Measurements from ENCODE around the gene TMEM145.

Gene TMEM145

DNA sequence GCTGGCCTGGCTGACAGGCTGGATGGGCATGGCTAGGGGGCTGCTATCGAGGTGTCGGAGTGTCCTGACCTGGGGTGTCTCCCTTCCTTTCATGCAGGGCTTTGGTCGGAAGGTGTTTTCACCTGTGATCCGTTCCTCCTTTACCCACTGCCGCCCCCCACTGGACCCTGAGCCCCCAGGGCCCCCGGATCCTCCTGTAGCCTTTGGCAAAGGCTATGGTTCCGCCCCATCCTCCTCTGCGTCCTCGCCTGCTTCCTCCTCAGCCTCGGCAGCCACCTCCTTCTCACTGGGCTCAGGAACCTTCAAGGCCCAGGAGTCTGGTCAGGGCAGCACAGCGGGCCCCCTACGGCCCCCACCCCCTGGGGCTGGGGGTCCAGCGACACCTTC lies 23.0 kb upstream of the TMEM145 start:
- no peak for DNase-seq

DNA sequence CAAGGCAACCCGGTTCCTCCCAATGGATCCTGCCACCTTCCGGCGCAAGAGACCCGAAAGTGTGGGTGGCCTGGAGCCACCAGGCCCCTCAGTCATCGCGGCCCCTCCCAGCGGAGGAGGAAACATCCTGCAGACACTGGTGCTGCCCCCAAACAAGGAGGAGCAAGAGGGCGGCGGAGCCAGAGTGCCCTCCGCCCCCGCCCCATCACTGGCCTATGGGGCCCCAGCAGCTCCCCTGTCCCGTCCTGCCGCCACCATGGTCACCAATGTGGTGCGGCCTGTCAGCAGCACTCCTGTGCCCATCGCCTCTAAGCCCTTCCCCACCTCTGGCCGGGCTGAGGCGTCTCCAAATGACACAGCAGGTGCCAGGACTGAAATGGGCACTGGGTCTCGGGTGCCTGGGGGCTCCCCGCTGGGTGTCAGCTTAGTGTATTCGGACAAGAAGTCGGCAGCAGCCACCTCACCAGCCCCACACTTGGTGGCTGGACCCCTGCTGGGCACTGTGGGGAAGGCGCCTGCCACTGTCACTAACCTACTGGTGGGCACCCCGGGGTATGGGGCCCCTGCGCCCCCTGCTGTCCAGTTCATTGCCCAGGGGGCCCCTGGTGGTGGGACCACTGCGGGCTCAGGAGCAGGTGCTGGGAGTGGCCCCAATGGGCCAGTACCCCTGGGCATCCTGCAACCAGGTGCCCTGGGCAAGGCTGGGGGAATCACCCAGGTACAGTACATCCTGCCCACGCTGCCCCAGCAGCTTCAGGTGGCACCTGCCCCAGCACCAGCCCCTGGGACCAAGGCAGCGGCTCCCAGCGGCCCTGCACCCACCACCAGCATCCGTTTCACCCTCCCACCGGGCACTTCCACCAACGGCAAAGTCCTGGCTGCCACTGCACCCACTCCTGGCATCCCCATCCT lies 22.3 kb upstream of the TMEM145 start:
- no peak for DNase-seq

DNA sequence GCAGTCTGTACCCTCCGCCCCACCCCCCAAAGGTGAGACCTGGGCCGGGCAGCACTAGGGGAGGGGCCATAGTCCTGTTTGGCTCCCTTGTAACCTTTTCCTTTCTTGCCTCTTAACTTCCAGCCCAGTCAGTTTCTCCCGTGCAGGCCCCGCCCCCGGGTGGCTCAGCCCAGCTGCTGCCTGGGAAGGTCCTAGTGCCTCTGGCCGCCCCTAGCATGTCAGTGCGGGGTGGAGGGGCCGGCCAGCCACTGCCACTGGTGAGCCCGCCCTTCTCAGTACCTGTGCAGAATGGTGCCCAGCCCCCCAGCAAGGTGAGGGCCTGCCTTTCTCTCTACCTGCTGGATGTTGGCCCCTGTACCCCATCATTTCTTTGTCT lies 21.7 kb upstream of the TMEM145 start:
- no peak for DNase-seq

DNA sequence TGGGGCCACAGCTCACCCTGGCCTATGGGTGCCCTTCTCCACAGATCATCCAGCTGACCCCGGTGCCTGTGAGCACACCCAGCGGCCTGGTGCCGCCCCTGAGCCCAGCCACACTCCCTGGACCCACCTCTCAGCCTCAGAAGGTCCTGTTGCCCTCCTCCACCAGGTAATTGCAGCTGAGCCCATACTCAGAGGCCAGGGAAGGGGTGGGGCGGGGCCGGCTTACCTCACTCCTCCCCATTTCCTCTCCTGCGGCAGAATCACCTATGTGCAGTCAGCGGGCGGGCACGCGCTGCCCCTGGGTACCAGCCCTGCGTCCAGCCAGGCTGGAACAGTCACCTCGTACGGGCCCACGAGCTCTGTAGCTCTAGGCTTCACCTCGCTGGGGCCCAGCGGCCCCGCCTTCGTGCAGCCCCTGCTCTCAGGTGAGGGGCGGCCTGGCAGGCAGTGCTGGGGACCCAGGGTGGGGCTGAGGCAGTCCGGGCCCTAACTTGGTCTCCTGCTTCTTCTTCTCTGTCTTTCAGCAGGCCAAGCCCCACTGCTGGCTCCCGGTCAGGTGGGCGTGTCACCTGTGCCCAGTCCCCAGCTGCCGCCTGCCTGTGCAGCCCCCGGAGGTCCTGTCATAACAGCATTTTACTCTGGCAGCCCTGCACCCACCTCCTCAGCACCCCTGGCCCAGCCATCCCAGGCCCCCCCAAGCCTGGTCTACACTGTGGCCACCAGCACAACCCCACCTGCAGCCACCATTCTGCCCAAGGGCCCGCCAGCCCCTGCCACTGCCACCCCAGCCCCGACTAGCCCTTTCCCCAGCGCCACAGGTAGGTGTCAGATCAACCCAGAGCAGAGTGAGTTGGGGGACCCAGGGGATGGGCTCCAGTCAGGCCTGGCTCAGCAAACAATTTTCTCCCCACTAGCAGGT lies 20.8 kb upstream of the TMEM145 start:
- DNase-seq, result no peak

DNA sequence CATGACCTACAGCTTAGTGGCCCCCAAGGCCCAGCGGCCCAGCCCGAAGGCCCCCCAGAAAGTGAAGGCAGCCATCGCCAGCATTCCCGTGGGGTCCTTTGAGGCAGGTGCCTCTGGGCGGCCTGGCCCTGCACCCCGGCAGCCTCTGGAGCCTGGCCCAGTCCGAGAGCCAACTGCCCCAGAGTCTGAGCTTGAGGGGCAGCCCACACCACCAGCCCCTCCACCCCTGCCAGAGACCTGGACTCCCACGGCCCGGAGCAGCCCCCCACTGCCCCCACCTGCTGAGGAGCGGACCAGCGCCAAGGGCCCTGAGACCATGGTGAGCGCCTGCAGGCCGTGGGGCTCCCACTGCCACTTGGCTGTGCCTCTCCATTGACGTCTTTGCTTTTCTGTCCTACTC lies 20.1 kb upstream of the TMEM145 start:
- DNase-seq, result no peak

DNA sequence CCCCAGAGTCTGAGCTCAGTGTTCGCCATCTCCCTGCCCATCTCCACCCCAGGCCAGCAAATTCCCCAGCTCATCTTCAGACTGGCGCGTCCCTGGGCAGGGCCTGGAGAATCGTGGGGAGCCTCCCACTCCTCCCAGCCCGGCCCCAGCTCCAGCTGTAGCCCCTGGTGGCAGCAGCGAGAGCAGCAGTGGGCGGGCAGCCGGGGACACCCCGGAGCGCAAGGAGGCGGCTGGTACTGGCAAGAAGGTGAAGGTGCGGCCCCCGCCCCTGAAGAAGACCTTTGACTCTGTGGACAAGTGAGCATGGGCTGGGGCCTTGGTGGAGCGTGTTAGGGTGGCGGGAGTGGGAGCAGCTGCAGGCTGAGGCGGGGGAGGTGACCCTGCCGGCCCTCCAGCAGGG lies 19.6 kb upstream of the TMEM145 start:
- DNase-seq, result no peak

DNA sequence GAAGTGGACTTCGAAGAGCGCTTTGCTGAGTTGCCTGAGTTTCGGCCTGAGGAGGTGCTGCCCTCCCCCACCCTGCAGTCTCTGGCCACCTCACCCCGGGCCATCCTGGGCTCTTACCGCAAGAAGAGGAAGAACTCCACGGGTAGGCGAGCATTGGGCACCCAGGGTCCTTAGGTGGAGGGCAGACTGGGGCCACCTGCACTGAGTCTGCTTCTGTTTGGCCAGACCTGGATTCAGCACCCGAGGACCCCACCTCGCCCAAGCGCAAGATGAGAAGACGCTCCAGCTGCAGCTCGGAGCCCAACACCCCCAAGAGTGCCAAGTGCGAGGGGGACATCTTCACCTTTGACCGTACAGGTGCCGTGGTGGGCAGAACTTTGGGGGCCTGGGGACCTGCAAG lies 19.2 kb upstream of the TMEM145 start:
- DNase-seq, result no peak

DNA sequence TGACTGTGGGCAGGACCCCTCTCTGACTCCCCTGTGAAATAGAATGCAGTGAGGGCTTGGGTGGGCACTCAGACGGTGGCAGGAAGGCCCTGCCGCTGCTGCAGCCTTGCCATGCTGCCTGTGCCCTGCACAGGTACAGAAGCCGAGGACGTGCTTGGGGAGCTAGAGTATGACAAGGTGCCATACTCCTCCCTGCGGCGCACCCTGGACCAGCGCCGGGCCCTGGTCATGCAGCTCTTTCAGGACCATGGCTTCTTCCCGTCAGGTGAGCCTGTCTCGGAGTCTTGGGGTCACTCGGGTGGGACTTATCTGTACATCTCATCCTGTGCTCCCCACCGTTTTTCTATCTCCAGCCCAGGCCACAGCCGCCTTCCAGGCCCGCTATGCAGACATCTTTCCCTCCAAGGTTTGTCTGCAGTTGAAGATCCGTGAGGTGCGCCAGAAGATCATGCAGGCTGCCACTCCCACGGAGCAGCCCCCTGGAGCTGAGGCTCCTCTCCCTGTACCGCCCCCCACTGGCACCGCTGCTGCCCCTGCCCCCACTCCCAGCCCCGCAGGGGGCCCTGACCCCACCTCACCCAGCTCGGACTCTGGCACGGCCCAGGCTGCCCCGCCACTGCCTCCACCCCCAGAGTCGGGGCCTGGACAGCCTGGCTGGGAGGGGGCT lies 18.5 kb upstream of the TMEM145 start:
- no peak for DNase-seq

DNA sequence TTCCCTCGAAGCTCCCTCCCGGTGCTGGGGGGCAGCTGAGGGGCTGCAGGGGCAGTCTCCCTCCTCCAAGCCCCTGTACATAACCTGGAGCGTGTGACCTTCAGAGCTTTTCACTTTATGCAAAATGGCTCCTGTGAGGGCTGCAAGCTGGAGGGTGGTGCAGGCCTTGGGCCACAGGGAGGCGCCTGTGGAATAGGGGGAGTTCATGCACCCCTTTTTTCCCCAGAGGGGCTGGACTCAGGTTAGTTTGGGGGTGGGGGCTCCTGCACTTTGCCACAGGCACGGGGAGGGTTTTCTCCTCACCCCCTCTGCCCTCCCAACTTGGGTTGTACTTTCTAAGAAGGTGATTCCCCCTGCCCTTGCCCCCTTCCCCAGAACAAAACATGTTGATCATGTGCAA lies 17.8 kb upstream of the TMEM145 start:
- DNase-seq, result no peak

DNA sequence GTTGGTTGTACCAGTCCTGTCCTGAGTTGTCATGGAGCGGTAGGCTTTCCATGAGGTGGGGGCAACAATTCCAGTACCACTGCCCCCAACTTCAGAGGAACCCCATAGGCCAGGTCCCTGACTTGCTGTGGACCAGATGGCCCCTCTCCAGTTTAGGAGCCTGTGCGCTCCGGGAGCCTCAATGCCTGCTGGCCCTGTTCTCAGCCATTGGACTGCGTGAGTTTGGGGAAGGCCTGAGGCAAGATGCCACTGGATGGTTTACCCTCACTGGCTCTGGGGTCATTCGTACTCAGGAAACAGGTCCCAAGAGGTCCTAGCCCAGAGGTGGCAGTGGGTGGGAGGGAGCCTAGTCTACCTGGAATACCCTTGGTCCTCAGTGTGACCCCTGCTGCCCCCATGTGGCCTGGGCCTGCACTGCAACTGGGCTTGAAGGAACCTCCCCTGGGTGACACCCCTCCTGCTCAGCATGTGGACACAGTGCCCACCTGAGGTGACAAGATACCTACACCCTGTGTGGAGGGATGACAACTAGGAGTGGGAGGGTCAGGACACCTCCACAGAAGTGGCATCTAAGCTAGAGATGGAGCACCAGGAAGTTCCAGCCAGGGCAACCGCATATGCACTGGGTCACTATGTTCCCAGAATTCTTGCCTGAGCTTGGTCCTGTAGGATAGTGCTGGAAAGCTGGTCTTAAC lies 17.1 kb upstream of the TMEM145 start:
- peak; percentile 57 to 71 for DNase-seq

DNA sequence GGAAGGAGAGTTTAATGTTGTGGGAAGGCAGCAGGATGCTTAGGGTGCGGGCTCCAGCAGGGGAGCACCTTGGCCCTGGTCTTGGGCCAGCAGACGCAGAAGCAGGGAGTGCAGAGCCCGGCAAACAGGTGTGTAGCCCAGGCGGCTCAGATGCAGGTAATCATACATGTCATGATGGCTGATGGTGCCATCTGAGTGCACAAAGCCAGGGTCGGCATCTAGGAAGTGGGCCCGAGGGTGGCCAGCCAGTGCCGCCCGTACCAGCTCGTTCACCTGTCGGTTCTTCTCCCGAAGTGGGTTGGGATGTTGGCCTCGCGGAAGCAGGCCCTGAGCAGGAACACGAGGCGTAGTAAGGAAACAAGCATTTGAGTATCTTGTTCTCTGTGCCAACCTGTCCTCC lies 16.1 kb upstream of the TMEM145 start:
- DNase-seq, result no peak

DNA sequence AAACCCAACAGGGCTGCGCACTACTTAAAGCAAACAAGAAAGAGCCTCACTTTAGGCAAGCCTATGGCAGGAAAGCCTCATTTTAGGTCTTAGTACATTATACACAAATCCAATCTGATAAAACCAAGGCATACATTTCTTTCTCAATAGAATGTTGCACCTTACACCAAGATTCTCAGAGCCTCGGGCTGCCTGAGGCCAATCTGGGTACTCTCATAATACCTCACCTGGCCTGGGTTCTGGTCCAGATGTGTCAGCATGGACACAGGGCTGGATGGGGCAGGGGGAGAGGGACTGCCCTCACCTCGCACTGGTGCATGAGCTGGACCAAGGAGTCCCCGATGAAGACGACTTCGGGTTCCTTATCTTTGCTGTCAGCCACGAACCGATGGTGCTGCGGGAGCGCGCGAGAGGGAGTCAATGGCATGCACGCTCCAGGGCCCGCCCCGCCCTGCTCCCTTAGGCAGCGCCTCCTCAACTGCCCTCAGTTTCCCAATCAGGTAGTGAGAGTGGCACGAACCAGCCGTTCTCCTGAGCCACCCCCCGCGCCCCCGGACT lies 11.4 kb upstream of the TMEM145 start, which contains the start of gene PRR19:
Gene PRR19, plus strand, starts transcription at position 487 of the 558 bp plus-strand sequence. CDS start 7,453 bp downstream, outside the sequence.
- DNase-seq, result no peak

DNA sequence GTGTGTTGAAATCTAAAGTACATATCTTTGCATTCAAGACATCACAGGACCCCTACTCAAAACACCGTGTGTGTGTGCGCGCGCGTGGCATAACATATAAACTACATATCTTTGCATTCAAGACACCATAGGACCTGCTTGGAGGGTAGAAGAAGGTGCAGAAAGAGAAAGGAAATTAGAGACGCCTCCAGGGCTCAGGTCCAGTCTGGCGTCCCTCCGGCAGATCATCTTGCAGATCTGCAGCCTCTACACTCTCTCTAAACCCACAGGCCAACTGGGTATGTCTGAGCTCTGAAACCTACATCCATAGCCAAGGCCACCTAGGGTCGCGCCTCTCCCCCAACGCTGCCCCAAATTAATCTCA lies 10.0 kb upstream of the TMEM145 start:
- peak in 1 of 2 experiments; percentile 47 for DNase-seq

DNA sequence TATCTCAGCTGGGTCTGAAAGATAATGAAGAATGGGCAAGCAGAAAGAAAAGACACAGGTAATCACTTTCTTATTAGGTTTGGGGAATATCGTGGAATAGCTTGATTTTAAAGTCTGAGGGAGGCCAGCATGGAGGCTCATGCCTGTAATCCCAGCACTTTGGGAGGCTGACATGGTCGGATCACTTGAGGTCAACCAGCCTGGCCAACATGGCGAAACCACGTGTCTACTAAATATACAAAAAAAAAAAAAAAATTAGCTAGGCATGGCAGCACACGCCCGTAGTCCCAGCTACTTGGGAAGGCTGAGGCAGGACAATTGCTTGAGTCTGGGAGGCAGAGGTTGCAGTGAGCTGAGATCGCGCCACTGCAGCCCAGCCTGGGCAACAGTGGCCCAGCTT lies 9.2 kb upstream of the TMEM145 start:
- no peak for DNase-seq

DNA sequence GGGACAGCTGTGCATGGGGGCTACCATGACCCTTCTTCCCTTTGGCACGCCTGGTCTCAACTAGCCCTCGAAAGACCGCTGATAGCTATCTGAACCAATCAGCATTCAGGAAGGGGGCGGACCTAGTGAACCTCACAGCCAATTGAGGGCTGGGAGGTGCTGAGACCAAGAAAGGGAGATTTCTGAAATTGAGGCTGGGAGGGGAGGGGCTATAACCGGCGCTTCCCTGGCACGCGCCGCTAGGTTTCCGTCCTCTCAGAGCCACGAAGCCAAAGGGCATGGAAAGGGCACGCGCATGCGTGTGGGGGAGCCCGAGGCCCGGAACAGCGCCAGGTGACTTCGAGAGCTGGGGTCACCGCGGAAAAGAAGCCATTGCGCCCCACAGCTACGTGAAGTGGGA lies 6.5 kb upstream of the TMEM145 start:
- DNase-seq, result no peak

DNA sequence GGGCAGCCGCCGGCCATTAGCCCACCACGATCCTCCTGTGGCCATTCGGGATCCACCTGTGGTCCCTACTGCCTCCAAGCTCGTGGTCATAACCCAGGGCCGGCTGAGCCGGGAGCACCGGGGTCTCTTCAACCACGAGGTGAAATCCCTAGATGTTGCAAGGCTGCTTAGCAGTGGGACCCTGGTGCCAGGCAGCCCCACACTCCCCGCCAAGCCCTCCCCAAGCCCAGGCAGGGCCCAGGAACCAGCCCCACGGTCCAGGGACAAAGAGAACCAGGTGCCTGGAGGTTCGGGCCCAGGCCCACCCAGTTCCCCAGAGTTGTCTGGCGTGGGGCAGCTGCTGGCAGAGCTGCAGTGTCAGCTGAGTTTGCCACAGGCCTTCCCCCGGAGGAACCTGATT lies 3.4 kb upstream of the TMEM145 start:
- no peak for DNase-seq

DNA sequence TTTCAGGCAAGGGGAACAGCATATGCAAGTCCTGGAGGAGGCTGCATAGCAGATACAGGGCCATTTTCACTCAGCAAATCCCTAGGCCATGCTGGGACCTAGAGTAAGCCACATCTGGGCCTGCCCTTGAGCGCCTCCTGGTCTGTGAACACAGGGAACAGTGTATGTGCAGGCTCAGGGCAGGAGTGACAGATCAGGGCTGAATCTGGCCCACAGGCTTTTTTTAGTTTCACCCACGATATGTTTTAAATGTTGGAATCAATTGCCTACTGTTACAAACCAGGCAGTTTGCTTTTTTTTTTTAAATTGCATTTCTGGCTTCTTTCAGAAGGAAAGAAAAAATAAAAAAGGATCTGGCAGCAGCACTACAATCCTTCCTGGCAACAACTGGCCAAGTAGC lies 1.5 kb upstream of the TMEM145 start:
- no peak for DNase-seq

DNA sequence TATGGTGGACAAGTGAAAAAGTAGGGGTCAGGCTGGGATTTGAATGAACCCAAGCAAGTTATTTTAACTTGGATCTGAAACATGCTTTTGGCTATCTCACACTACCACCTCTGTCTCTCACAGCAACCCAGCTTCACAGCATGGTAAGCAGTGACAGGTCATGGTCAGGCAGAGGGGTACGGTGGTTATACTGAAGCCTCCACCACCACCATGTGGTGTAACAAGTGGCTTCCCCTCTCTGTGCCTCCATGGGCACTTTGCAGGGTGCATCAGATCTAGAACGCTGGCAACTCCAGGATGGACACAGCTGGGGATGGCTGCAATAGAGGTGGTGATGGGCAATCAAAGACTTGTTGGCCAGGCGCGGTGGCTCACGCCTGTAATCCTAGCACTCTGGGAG lies 739 bp upstream of the TMEM145 start:
- DNase-seq, result no peak

DNA sequence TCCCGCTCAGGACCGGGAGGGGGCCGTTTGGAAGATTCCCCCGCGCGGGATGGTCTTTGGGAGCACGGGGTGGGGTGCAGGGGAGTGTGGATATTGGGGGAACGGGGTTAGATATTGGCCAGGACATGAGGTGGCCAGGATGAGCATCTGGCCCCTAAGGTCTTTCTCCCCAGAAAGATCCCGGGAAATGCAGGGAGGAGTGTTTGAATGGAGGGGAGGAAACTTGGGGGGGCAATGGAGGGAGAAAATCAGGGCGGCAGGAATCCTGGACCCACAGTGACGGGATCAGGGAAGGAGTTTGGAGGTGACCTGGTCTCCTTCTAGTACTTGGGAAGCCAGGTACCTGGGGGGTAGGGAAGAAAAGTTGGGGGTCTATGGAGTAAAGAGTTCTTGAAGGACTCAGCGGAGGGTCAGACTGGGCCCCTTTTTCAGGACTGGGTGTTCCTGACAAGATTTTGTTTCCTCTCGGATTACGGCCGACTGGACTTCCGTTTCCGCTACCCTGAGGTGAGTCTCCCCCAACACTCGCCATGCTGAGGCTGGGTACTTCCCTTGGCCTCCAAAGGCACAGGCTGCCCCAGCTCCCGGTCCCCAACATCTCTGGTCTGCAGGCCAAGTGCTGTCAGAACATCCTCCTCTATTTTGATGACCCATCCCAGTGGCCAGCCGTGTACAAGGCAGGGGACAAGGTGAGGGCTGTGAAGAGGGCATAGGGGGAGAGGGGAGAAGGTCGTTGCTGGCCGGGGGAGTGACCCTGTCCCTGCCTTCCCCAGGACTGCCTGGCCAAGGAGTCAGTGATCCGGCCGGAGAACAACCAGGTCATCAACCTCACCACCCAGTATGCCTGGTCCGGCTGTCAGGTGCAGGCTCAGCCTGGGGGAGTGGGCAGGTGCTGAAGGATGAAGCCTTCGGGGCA lies 989 bp downstream of the TMEM145 start:
- DNase-seq, result no peak

DNA sequence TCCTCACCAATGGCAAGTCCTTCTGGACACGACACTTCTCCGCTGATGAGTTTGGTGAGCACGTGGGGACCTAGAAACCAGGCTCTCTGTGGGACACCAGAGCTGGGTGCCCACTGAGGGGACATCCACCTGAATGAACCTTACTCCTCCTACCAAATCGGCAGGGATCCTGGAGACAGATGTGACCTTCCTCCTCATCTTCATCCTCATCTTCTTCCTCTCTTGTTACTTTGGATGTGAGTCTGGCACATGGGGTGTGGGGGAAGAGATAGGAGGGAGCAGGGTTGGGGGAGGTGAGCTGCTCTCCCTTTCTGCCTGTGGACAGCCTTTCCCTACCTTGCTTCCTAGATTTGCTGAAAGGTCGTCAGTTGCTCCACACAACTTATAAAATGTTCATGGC lies 1.9 kb downstream of the TMEM145 start:
- no peak for DNase-seq
